ENCODE measurements around the gene FDXR.

DNA sequence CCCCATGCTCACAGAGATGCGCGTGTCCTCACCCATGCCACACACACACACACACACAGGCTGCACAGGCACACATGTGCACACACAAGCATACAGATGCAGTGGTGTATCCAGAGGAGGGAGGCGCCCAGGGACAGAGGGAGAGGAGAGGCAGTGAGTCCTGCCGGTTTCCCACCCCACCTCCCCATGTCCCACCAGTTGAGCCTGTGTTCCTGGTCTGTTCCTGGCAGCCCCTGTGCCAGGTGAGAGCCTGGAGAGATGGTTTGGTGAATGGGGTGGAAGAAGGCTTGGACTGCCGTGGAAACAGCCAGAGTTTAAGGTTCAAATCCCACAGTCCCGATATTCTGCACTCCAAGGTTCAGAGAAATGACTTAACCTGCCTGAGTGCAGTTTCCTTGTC lies 30.9 kb upstream of the FDXR start:
- no peak for TF ChIP-seq POLR2A (IDR thresholded peaks at IDR 0.05; ENCODE audit: low read length)
- no peak for TF ChIP-seq GATA1 (IDR thresholded peaks at IDR 0.05; ENCODE audit: low read depth, low read length)

Data from erythroblast (primary cell).